BE2C (cell line): ENCODE data around the gene SLC13A5.
"Not testable (repeated sequence)": the region's sequence is repeated elsewhere in the genome, so short reads cannot be mapped to it uniquely, and the experiment has no call there.

ENCODE experiments used
- DNase-seq: peaks from one replicate; pipeline ENCODE4 v3.0.0-alpha.2; 2020
- H3K27me3 ChIP-seq: fragments of 250-450 bp; sonication (Bioruptor Pico); 2 replicates; pipeline ENCODE4 v1.5.1; 2020; ENCODE audit warnings: mild to moderate bottlenecking
- H3K36me3 ChIP-seq: fragments of 250-450 bp; sonication (Bioruptor Pico); 2 replicates; pipeline ENCODE4 v1.5.1; 2020; ENCODE audit warnings: mild to moderate bottlenecking
- H3K4me1 ChIP-seq: fragments of 250-450 bp; sonication (Bioruptor Pico); 2 replicates; pipeline ENCODE4 v1.5.1; 2020
- H3K4me3 ChIP-seq: 2 replicates; pipeline ENCODE4 v1.5.1; 2011; ENCODE audit warnings: low read depth, low read length
- H3K9me3 ChIP-seq: fragments of 250-450 bp; sonication (Bioruptor Pico); 2 replicates; pipeline ENCODE4 v1.5.1; 2020
- TF ChIP-seq, protein P1 (sequence below): IDR thresholded peaks from 2 replicates; pipeline ENCODE4 v1.5.1; 2012; ENCODE audit warnings: mild to moderate bottlenecking, low read depth, low read length

Gene SLC13A5

DNA sequence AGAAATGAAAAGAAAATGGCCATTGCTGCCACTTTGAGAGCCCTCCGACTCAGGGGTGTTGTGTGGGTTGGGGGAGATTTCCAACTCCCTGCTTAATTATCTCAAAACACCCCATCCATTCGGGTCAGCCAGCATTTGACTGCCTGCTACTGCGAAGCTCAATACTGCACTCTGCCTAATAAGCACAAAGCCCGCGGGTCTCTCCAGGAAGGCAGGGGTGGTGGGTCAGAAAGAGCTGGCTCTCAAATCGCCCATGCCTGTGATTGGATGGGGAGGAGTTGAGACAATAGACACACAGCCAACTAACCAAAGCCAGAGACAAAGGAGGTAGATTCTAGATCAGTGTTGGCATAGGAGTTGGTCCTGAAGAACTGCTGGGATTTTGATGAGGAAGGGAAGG, 40.4 kb upstream of the SLC13A5 start:
- Histone ChIP-seq H3K27me3 (no peaks in the 10 kb centered on the region), H3K9me3 (no peaks in the 10 kb centered on the region), H3K36me3 (no peaks in the 10 kb centered on the region), H3K4me3 (no peak overlapping the region), H3K4me1 (no peaks in the 10 kb centered on the region)
- no peak for DNase-seq
- TF ChIP-seq, protein P1, sequence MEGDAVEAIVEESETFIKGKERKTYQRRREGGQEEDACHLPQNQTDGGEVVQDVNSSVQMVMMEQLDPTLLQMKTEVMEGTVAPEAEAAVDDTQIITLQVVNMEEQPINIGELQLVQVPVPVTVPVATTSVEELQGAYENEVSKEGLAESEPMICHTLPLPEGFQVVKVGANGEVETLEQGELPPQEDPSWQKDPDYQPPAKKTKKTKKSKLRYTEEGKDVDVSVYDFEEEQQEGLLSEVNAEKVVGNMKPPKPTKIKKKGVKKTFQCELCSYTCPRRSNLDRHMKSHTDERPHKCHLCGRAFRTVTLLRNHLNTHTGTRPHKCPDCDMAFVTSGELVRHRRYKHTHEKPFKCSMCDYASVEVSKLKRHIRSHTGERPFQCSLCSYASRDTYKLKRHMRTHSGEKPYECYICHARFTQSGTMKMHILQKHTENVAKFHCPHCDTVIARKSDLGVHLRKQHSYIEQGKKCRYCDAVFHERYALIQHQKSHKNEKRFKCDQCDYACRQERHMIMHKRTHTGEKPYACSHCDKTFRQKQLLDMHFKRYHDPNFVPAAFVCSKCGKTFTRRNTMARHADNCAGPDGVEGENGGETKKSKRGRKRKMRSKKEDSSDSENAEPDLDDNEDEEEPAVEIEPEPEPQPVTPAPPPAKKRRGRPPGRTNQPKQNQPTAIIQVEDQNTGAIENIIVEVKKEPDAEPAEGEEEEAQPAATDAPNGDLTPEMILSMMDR = no peak

DNA sequence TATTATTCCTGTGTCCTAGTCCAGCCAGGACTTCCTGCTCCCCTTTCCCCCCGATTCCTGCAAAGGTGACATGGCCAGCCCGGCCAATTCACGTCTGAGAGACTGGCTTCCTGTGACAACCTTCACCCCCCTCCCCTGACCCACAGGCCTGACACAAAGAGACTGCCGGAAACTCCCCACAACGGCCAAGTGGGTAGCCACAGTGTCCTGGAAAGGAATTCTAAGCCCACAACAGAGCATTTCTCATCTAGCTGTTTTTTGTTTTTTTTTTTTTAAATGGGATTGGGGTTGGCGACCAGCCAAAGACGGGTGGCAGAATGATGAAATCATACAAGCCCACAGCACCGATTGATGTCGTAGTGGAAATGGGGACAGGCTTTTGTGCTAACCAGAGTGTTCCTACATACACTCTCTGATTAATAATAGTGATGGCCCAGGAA, 39.9 kb upstream of the SLC13A5 start:
- no peaks in the 10 kb centered on the region for H3K36me3 ChIP-seq
- no peak for DNase-seq
- H3K4me3 ChIP-seq = no peak overlapping the region
- H3K4me1 ChIP-seq = no peaks in the 10 kb centered on the region
- TF ChIP-seq, protein P1 = no peak
- no peaks in the 10 kb centered on the region for H3K27me3 ChIP-seq
- no peaks in the 10 kb centered on the region for H3K9me3 ChIP-seq

DNA sequence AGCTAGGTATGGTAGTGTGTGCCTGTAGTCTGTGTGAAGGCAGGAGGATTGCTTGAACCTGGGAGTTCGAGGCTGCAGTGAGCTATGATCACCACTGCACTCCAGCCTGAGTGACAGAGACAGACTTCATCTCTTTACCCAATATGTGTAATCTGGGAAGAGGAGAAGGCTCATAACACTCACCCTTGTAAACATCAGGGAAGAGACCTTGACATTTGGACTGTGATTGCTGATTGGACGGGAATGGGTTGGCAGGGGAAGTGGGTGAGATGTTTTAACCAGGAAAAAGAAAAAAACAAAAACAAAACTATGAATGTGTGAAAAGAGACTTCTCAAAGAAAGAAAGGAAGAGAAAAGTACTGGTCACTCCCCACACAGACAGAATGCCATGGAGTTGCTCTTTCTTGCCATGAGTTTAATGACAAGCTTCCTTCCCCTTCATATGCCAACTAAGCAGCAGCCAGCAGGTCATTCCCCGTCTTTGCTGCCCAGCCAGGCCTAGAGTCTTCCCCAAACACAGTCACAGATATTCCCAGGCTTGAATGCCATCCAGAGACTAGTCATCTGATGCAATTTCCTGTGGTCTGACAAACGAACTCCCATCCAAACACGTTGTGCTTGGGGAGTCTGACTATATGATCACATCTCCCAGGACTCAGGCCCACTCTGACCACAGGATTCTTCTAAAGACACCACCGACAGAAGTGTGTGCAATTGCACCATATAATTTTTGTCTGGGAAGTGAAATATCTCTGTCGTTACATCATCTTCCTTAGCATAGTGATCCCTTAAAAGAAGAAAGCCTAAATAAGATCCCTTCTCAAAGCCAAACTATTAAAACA, 39.1 kb upstream of the SLC13A5 start:
- H3K9me3 ChIP-seq = no peaks in the 10 kb centered on the region
- TF ChIP-seq, protein P1 = no peak
- no peak for DNase-seq

DNA sequence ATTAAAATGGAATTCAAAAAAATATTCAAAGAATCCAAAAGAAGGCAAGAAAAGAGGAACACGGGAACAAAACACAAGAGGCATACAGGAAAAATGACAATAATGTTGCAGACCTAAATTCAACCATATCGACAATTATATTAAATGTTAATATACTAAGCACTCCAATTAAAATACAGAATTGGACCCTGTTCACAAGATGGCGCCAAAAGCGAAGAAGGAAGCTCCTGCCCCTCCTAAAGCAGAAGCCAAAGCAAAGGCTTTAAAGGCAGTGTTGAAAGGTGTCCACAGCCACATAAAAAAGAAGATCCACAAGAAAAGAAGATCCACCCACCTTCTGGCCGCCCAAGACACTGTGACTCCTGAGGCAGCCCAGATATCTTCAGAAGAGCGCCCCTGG, 36.4 kb upstream of the SLC13A5 start:
- Histone ChIP-seq H3K36me3 (no peaks in the 10 kb centered on the region), H3K9me3 (no peaks in the 10 kb centered on the region), H3K4me3 (no peak overlapping the region), H3K27me3 (no peaks in the 10 kb centered on the region), H3K4me1 (no peaks in the 10 kb centered on the region)
- TF ChIP-seq, protein P1 = no peak
- no peak for DNase-seq

More for the DNA sequence above, 39.1 kb upstream of the SLC13A5 start:
- Histone ChIP-seq H3K27me3 (no peaks in the 10 kb centered on the region), H3K36me3 (no peaks in the 10 kb centered on the region), H3K4me1 (no peaks in the 10 kb centered on the region), H3K4me3 (no peak overlapping the region)

DNA sequence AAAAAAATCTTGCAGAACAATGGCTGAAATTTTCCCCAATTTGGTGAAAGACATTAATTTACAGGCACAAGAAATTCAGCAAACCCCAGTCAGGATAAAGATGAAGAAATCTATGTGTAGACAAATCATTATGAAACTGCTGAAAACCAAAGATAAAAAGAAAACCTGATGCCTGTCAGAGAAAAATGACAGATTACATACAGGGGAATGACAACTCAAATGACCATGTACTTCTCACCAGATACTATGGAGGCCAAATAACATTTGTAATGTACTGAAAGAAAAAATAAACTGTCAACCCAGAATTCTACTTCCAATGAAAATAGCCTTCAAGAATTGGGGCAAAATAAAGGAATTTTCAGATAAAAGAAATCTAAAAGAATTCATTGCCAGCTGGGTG, 35.4 kb upstream of the SLC13A5 start:
- no peak overlapping the region for H3K4me3 ChIP-seq
- no peaks in the 10 kb centered on the region for H3K36me3 ChIP-seq
- no peaks in the 10 kb centered on the region for H3K27me3 ChIP-seq
- no peaks in the 10 kb centered on the region for H3K9me3 ChIP-seq
- no peak for DNase-seq
- H3K4me1 ChIP-seq = no peaks in the 10 kb centered on the region
- TF ChIP-seq, protein P1 = no peak

DNA sequence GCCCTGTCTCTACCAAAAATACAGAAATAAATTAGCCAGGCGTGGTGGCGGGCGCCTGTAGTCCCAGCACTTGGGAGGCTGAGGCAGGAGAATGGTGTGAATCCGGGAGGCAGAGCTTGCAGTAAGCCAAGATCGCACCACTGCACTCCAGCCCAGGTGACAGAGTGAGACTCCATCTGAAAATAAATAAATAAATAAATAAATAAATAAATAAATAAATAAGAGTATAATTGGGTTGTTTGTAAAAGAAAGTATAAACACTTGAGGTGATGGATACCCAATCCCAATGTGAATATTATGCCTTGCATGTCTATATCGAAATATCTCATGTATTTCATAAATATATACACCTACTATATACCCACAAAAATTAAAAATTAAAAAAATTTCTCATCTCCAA, 33.5 kb upstream of the SLC13A5 start:
- not testable (repeated sequence) for H3K27me3 ChIP-seq, H3K4me3 ChIP-seq, H3K9me3 ChIP-seq, DNase-seq, H3K4me1 ChIP-seq, H3K36me3 ChIP-seq
